Stimulated activated CD4-positive, alpha-beta T cell treated with anti-CD3 and anti-CD28 coated beads, Interleukin-1b, Interleukin-23, amount 100 ng/mL, for 24 hours (primary cell): Measurements from ENCODE around the gene C1orf53.
A peak's percentile ranks its signal among the peaks of the same experiment; 100 is the strongest.
"Not testable (repeated sequence)": the region's sequence is repeated elsewhere in the genome, so short reads cannot be mapped to it uniquely, and the experiment has no call there.

Source experiments
- DNase-seq, 4 experiments: peaks; one replicate each; pipeline ENCODE4 v3.0.0-alpha.2; 2020; ENCODE audit warnings: low read depth in 4 of 4, low spot score in 1 of 4

C1orf53 gene

DNA sequence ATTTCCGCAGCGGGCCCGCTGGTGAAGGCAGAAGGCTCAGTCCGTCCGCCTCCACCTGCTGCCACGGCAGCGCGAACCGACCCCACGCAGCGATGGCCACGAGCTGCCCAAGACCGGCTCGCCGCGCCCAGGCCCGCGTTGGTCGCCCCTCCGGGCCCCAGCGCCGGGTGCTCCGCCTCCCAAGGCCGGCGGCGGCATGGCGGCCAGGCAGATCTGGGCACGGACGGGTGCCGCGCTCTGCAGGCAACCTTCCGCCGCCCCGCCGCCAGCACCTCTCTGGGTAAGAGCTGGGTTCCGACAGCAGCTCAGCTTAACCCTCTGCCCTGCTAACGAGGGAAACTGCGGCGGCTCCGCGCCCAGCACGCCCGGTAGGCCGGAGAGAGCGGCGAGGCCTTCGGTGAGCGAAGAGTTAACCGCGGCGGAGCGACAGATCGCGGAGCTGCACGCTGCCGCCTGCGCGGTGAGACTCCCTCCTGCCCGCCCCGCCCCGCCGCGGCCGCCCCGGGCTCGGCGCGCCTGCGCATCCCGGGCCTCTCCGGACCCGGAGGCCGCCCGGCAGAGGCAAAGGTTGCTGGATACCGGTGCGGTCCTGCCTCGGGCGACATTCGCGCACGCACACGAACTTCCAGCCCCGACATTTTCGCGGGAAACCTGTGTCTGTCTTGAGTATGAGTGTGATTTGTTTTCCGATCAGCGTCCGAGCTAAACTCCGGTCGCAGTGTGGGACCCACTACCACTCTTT, at the start of gene C1orf53:
TSS of gene C1orf53 (plus strand) at position 177 of the 742 bp plus-strand sequence. CDS start at position 197, 20 bp downstream.
- DNase-seq, result peak; percentile 42 to 73 (median 64)

- DNase-seq, result not testable (repeated sequence)
These were observed 46.7 kb upstream of the C1orf53 start for GRCh38 chr1:197855751-197856150.

DNA sequence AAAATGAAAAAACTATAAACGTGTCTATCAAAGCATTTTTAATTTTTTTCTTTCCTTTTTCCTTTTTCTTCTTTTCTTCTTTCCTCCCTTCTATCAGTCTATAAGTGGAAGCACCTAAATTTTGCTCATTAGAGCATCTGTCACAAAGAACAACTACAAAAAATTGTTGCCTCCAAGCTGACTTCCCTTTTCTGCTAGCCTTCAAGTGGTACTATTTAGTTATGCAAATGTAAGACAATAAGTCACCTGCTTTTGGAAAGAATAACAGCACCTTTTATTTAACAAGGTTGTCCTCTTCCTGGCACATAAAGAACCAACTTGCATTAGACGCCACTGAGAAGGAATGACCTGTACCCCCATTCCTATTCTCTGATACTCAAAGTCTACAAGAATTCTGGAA, 45.0 kb upstream of the C1orf53 start:
- DNase-seq, result no peak

GRCh38 chr1:197859024-197859423, 43.4 kb upstream of the C1orf53 start:
- DNase-seq, result no peak

DNA sequence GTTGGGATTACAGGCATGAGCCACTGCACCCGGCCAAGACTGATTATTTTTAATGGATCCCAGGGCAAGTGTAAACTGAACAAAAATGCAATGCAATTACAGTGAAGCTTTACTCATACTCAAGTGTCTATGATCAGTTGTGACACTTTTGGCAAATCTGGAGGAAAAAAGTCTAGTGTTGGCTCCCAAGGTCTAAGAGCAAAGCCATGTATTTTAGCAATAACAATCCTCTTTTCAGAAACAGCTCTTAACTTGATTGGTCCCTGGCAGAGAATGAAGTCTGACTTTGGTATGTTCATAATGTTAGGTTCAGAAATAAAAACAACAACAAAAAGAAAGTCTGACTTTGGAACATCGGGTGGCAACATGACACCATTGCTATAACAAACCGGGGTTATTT, 40.2 kb upstream of the C1orf53 start:
- no peak for DNase-seq

- DNase-seq, result no peak
These were observed 39.8 kb upstream of the C1orf53 start for GRCh38 chr1:197862671-197863070.

GRCh38 chr1:197865809-197866208, 36.6 kb upstream of the C1orf53 start:
- no peak for DNase-seq

- peak in 2 of 4 experiments; percentile 4 to 13 for DNase-seq
These were observed 33.5 kb upstream of the C1orf53 start for GRCh38 chr1:197868751-197869489.

GRCh38 chr1:197869490-197870077, 32.8 kb upstream of the C1orf53 start:
- DNase-seq, result no peak

- DNase-seq, result no peak
These were observed 25.5 kb upstream of the C1orf53 start for GRCh38 chr1:197876894-197877293.

DNA sequence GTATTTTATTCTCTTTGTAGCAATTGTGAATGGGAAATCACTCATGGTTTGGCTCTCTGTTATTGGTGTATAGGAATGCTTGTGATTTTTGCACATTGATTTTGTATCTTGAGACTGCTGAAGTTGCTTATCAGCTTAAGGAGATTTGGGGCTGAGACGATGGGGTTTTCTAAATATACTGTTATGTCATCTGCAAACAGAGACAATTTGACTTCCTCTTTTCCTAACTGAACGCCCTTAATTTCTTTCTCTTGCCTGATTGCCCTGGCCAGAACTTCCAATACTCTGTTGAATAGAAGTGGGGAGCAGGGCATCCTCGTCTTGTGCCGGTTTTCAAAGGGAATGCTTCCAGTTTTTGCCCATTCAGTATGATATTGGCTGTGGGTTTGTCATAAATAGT, 22.0 kb upstream of the C1orf53 start:
- DNase-seq, result not testable (repeated sequence)

DNA sequence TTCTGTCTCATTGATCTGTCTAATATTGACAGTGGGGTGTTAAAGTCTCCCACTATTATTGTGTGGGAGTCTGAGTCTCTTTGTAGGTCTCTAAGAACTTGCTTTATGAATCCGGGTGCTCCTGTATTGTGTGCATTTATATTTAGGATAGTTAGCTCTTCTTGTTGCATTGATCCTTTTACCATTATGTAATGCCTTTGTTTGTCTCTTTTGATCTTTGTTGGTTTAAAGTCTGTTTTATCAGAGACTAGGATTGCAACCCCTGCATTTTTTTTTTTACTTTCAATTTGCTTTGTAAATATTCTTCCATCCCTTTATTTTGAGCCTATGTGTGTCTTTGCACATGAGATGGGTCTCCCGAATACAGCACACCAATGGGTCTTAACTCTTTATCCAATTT, 20.2 kb upstream of the C1orf53 start:
- not testable (repeated sequence) for DNase-seq

- DNase-seq, result no peak
These were observed 18.3 kb upstream of the C1orf53 start for GRCh38 chr1:197884173-197884572.

DNA sequence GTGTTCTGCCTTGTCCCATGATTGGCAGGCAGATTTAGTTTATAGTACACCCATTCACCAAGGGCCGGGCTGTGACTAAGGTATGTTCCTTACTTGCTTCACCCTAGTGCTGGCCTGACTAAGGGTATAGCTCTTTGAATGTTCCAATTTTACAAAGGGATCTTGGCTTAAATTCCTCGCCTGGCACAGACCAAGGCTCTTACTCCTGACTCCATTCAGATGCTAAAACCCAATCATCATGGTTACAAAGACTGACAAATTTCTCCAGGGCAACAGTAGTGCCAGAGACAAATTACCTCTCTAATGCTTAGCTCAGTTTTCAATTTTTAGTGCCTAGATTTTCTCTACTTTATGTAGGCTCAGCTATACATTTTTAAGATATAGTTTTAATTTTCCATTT, 11.5 kb upstream of the C1orf53 start:
- DNase-seq, result no peak

GRCh38 chr1:197892684-197893083, 9.7 kb upstream of the C1orf53 start:
- DNase-seq, result no peak

GRCh38 chr1:197896301-197896700, 6.1 kb upstream of the C1orf53 start:
- DNase-seq, result no peak

DNA sequence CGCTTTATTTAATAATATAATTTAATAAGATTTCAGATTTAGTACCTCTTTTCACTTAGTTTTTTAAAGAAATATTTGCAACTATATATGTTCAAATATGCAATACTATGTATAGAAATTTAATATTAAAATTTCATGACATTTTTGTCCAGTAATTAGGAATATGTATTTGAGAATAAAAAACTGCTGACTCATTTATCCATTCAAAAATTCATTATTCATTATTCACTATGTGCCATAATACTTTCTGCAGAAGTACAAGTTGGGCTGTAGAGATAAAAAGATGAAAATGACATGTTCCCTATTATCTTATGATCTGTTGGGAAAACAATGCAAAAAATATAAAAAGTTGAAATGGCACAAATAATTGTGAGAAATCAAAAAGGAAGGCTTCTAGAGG, 3.4 kb upstream of the C1orf53 start:
- DNase-seq, result no peak

- no peak for DNase-seq
These were observed 338 bp upstream of the C1orf53 start for GRCh38 chr1:197902131-197902453.

DNA sequence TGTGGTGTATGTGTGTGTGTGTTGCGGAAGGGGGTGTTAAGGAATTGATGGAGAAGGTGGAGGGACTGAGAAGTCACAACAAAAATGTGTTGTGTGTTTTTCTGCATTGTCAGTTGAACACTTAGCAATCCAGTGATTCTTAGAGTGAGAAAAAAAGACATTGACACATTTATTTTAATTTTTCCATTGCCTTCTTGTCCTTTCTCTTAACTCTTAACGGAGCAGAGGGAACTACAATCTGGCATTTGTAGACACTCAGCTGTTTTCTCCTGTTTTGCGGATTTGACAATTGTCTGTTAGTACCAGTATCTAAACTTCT, 725 bp downstream of the C1orf53 start:
- no peak for DNase-seq

- no peak for DNase-seq
These were observed 1.8 kb downstream of the C1orf53 start for GRCh38 chr1:197904126-197904787.

GRCh38 chr1:197905699-197906351, 3.4 kb downstream of the C1orf53 start:
- no peak for DNase-seq
